ENCODE results near the gene RFX8. TPM values are rescaled to one million over a fixed set of nuclear protein-coding genes. Genes with fewer than 3 reads are reported as not detected.

The RFX8 gene
- total and polyA plus RNA-seq, 2 of the 8 experiments (the other 6 are each of a cell fraction or from before 2014, with no cell fraction given) = 0.60 to 0.97 TPM

- TF ChIP-seq CHD7 (IDR thresholded peaks at IDR 0.05; ENCODE audit: insufficient replicate concordance, low read length) (no peak), HDAC6 (IDR thresholded peaks at IDR 0.05; ENCODE audit: low read depth, low read length) (no peak), RXRA (IDR thresholded peaks at IDR 0.05; ENCODE audit: insufficient read depth, low read depth, low read length) (no peak), POU5F1 (IDR thresholded peaks at IDR 0.05; ENCODE audit: low read depth, low read length) (no peak), SUZ12 (IDR thresholded peaks at IDR 0.05; ENCODE audit: low read length) (no peak), KDM5A (IDR thresholded peaks at IDR 0.05; ENCODE audit: low read length) (no peak), RBBP5 (IDR thresholded peaks at IDR 0.05; ENCODE audit: borderline replicate concordance, low read depth, low read length) (no peak), HDAC2 (IDR thresholded peaks at IDR 0.05; ENCODE audit: borderline replicate concordance in 1 of 2, low read depth in 2 of 2, low read length in 2 of 2) (no peak), SP4 (IDR thresholded peaks at IDR 0.05; ENCODE audit: low read length) (no peak), POLR2A (IDR thresholded peaks at IDR 0.05; ENCODE audit: control extremely low read depth in 1 of 2, low read depth in 2 of 2, low read length in 2 of 2) (no peak)
Measured at GRCh38 chr2:101520246-101520645, 45.3 kb upstream of the RFX8 start (continued).

Measured in H1 (cell line).